ENCODE results near the gene HOXB8.

HOXB8 gene

GRCh38 chr17:48596735-48597527, 18.2 kb downstream of the HOXB8 start:
- Histone ChIP-seq H3K4me1 (ENCODE audit: control insufficient read depth in 1 of 2, insufficient read depth in 2 of 2, low read length in 2 of 2) (peaks cover 34 to 53% of the 10 kb centered on the region in 2 experiments), H3K36me3 (ENCODE audit: control insufficient read depth in 1 of 2, insufficient read depth in 2 of 2, low read length in 2 of 2) (peaks cover 3 to 10% of the 10 kb centered on the region in 2 experiments), H2BK12ac (ENCODE audit: low read length) (peak overlapping the region; percentile 9), H2BK5ac (ENCODE audit: low read depth, low read length, poor library complexity) (peak overlapping the region; percentile 28), H4K12ac (ENCODE audit: low read depth, low read length) (peak overlapping the region; percentile 3), H3K9ac (ENCODE audit: low read length) (peak overlapping the region; percentile 18), H3K27ac (ENCODE audit: low read depth, low read length) (peak overlapping the region; percentile 35), H3K79me2 (ENCODE audit: control insufficient read depth, insufficient read depth, low read length, poor library complexity) (peaks cover 11% of the 10 kb centered on the region), H4K8ac (ENCODE audit: low read depth, low read length) (peak overlapping the region; percentile 75), H3K18ac (ENCODE audit: low read length) (peak overlapping the region; percentile 50), H2AFZ (ENCODE audit: insufficient read depth, low read length, poor library complexity) (peak overlapping the region; percentile 49), H3K9me3 (ENCODE audit: insufficient read depth, low read depth, low read length) (no peaks in the 10 kb centered on the region), H3K14ac (ENCODE audit: low read length) (peak overlapping the region; percentile 19), H3K4me2 (ENCODE audit: low read length) (peak overlapping the region; percentile 84), H2BK120ac (ENCODE audit: insufficient read depth, low read length, poor library complexity) (peak overlapping the region; percentile 2), H3K79me1 (ENCODE audit: low read length) (peaks cover 32% of the 10 kb centered on the region), H3K27me3 (ENCODE audit: insufficient read depth, low read length) (peaks cover 9% of the 10 kb centered on the region), H3K4me3 (ENCODE audit: low read depth, low read length) (peak overlapping the region; percentile 70), H3K4ac (ENCODE audit: low read depth, low read length) (peak overlapping the region; percentile 31), H3K23ac (ENCODE audit: low read length) (no peak overlapping the region), H4K91ac (ENCODE audit: low read depth, low read length) (peak overlapping the region; percentile 84), H2AK5ac (ENCODE audit: low read length) (no peak overlapping the region)
- no peak for DNase-seq
- no CpG with 5 or more reads among the region's 26 CpGs for WGBS (ENCODE audit: extremely low coverage, insufficient coverage, insufficient read length)

GRCh38 chr17:48596000-48596734, 18.9 kb downstream of the HOXB8 start:
- H3K4ac ChIP-seq (ENCODE audit: low read depth, low read length): peak overlapping the region; percentile 21
- peak overlapping the region; percentile 8 for H3K18ac ChIP-seq (ENCODE audit: low read length)

GRCh38 chr17:48595278-48595999, 19.7 kb downstream of the HOXB8 start:
- peaks cover 24 to 40% of the 10 kb centered on the region in 2 experiments for H3K4me1 ChIP-seq (ENCODE audit: control insufficient read depth in 1 of 2, insufficient read depth in 2 of 2, low read length in 2 of 2)
- no peak overlapping the region for H4K8ac ChIP-seq (ENCODE audit: low read depth, low read length)
- no peak for DNase-seq
- H3K79me2 ChIP-seq (ENCODE audit: control insufficient read depth, insufficient read depth, low read length, poor library complexity): peaks cover 11% of the 10 kb centered on the region
- no peak overlapping the region for H2BK12ac ChIP-seq (ENCODE audit: low read length)
- H2AFZ ChIP-seq (ENCODE audit: insufficient read depth, low read length, poor library complexity): no peak overlapping the region
- H3K4me3 ChIP-seq (ENCODE audit: low read depth, low read length): no peak overlapping the region
- peaks cover 3% of the 10 kb centered on the region for H3K27me3 ChIP-seq (ENCODE audit: insufficient read depth, low read length)
- no peak overlapping the region for H3K27ac ChIP-seq (ENCODE audit: low read depth, low read length)
- H4K91ac ChIP-seq (ENCODE audit: low read depth, low read length): peak overlapping the region; percentile 52
- no peak overlapping the region for H2BK5ac ChIP-seq (ENCODE audit: low read depth, low read length, poor library complexity)
- no peaks in the 10 kb centered on the region for H3K9me3 ChIP-seq (ENCODE audit: insufficient read depth, low read depth, low read length)
- H4K12ac ChIP-seq (ENCODE audit: low read depth, low read length): no peak overlapping the region
- peak overlapping the region; percentile 36 for H2AK5ac ChIP-seq (ENCODE audit: low read length)
- H3K79me1 ChIP-seq (ENCODE audit: low read length): peaks cover 29% of the 10 kb centered on the region
- H3K4me2 ChIP-seq (ENCODE audit: low read length): peak overlapping the region; percentile 84
- no peak overlapping the region for H3K18ac ChIP-seq (ENCODE audit: low read length)
- no CpG with 5 or more reads among the region's 25 CpGs for WGBS (ENCODE audit: extremely low coverage, insufficient coverage, insufficient read length)
- H3K23ac ChIP-seq (ENCODE audit: low read length): no peak overlapping the region
- H2BK120ac ChIP-seq (ENCODE audit: insufficient read depth, low read length, poor library complexity): no peak overlapping the region
- no peak overlapping the region for H3K9ac ChIP-seq (ENCODE audit: low read length)
- H3K14ac ChIP-seq (ENCODE audit: low read length): no peak overlapping the region
- H3K36me3 ChIP-seq (ENCODE audit: control insufficient read depth in 1 of 2, insufficient read depth in 2 of 2, low read length in 2 of 2): peaks cover 3 to 10% of the 10 kb centered on the region in 2 experiments
- H3K4ac ChIP-seq (ENCODE audit: low read depth, low read length): no peak overlapping the region

More at GRCh38 chr17:48596000-48596734, 18.9 kb downstream of the HOXB8 start:
- no CpG with 5 or more reads among the region's 54 CpGs for WGBS (ENCODE audit: extremely low coverage, insufficient coverage, insufficient read length)
- H2AK5ac ChIP-seq (ENCODE audit: low read length): peak overlapping the region; percentile 36
- peak overlapping the region; percentile 52 for H4K91ac ChIP-seq (ENCODE audit: low read depth, low read length)
- peaks cover 3% of the 10 kb centered on the region for H3K27me3 ChIP-seq (ENCODE audit: insufficient read depth, low read length)
- peaks cover 3 to 10% of the 10 kb centered on the region in 2 experiments for H3K36me3 ChIP-seq (ENCODE audit: control insufficient read depth in 1 of 2, insufficient read depth in 2 of 2, low read length in 2 of 2)
- no peak overlapping the region for H2AFZ ChIP-seq (ENCODE audit: insufficient read depth, low read length, poor library complexity)
- H3K79me2 ChIP-seq (ENCODE audit: control insufficient read depth, insufficient read depth, low read length, poor library complexity): peaks cover 11% of the 10 kb centered on the region
- no peak overlapping the region for H3K23ac ChIP-seq (ENCODE audit: low read length)
- peak overlapping the region; percentile 62 for H3K14ac ChIP-seq (ENCODE audit: low read length)
- H4K12ac ChIP-seq (ENCODE audit: low read depth, low read length): peak overlapping the region; percentile 9
- peak overlapping the region; percentile 6 for H2BK12ac ChIP-seq (ENCODE audit: low read length)
- no peak overlapping the region for H3K27ac ChIP-seq (ENCODE audit: low read depth, low read length)
- peaks cover 28 to 47% of the 10 kb centered on the region in 2 experiments for H3K4me1 ChIP-seq (ENCODE audit: control insufficient read depth in 1 of 2, insufficient read depth in 2 of 2, low read length in 2 of 2)
- peak overlapping the region; percentile 84 for H3K4me2 ChIP-seq (ENCODE audit: low read length)
- no peak overlapping the region for H2BK5ac ChIP-seq (ENCODE audit: low read depth, low read length, poor library complexity)
- H3K79me1 ChIP-seq (ENCODE audit: low read length): peaks cover 30% of the 10 kb centered on the region
- H4K8ac ChIP-seq (ENCODE audit: low read depth, low read length): peak overlapping the region; percentile 31
- H3K4me3 ChIP-seq (ENCODE audit: low read depth, low read length): peak overlapping the region; percentile 70
- H3K9me3 ChIP-seq (ENCODE audit: insufficient read depth, low read depth, low read length): no peaks in the 10 kb centered on the region
- peak overlapping the region; percentile 0 for H3K9ac ChIP-seq (ENCODE audit: low read length)
- peak overlapping the region; percentile 54 for H2BK120ac ChIP-seq (ENCODE audit: insufficient read depth, low read length, poor library complexity)
- no peak for DNase-seq

All from trophoblast cell (in vitro differentiated cells and primary cell).